Measurements from ENCODE around the gene PICK1.

The PICK1 gene

DNA sequence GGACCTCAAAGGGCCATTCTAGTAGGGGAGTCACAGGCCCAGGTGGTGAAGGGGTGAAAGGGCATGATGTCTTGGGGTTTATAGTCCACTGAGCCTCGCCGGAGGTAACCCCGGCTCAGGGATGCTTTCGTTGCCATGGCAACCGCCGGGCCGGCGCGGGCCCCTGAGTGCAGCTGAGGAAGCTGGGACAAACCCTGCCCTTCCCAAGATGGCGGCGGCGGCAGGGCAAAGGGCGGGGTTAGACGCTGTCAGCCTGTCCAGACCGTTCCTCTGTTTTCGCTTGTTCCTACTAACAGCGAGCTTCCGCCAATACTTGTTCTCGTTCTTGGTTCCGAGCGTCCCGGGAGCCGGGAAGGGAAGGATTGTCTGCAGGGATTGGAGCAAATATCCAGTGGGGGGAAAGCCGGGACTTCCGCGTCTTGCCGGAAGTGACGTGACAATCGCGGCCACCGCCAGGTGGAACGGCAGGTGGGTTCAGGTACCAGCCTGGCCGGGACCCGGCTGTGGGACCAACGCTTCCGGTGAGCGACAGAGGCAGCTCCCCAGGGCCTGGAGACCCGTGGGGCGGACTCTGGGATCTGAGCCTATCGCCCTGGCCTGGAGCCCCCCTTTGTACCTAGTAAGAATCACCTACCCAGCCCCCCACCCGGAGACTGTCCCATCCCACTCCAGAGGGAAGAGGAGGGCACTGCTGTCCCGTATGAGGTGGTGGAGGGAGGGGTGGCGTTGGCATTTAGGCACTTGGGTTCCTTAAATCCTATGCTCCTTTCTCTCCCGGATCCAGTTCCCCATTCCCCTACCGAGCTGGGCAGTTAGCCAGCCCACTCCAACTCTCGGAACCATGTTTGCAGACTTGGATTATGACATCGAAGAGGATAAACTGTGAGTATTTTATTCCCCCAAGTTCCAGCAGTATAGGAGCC lies at the start of gene PICK1:
Gene PICK1 (plus strand): TSS at position 436 of the 923 bp plus-strand sequence. CDS start 406 bp downstream, at position 842.
- DNase-seq (ENCODE audit: low spot score), result peak; percentile 91

DNA sequence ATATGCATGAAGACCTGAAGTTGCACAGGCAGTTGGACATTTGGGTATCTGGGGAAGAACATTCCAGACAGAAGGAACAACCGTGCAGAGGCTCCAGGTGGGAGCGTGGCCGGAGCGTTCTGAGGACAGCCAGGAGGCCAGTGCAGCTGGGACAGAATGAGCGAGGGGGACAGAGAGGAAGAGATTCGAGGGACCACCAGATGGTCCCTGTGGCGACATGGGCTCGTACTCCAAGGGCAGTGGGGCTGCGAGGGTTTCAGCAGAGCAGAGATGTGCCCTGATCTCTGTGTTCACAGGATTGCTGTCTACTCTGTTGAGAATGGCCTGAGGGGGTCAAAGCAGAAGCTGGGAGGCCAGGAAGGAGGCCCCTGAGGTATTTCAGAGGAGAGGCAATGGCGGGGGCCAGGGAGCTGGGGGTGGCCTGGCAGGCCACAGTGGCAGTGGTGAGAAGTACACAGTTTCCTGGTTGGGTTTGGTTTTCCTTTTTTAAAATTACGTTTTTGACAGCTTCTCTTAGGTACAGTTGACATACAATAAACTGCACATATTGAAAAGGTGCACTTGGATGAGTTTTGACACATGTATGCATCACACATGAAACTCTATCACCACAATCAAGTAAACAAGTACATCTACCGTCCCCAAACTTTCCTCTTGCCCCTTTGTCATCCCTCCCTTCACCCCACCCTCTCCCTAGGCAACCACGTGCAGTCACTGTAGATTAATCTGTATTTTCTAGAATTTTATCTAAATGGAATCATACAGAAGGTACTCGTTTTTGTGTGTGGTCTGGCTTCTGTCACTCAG lies 48.0 kb upstream of the PICK1 start:
- DNase-seq (ENCODE audit: low spot score), result no peak

DNA sequence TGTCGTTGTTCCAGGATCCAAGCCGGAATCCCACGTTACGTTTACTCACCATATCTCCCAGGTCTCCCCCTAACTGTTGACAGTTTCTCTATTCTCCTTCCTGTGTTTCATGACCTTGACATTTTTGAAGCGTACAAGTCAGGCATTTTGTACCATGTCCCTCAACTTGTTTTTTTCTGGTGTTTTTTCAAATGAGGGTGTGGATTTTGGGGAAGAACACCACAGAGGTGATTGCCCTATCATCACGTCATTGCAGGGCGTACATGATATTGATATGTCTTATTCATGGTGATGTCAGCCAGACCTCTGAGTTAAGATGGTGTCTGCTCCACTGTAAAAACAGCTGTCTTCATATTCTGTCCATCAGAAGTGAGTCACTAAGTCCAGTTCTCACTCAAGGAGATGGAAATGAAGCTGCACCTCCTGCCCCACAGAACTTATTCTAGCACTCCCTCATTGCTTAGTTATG lies 44.6 kb upstream of the PICK1 start:
- no peak for DNase-seq (ENCODE audit: low spot score)

DNA sequence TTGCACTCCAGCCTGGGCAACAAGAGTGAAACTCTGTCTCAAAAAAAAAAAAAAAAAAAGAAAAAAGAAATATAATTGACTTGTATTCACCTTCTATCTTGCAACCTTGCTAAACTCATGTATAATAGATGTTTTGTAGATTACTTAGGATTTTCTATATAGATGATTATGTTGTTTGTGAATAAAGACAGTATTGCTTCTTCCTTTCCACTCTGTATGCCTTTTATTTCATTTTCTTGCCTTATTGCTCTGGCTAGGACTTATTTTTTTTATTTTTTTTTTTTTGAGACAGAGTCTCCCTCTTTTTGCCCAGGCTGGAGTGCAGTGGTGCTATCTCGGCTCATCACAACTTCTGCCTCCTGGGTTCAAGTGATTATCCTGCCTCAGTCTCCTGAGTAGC lies 43.1 kb upstream of the PICK1 start:
- no peak for DNase-seq (ENCODE audit: low spot score)

DNA sequence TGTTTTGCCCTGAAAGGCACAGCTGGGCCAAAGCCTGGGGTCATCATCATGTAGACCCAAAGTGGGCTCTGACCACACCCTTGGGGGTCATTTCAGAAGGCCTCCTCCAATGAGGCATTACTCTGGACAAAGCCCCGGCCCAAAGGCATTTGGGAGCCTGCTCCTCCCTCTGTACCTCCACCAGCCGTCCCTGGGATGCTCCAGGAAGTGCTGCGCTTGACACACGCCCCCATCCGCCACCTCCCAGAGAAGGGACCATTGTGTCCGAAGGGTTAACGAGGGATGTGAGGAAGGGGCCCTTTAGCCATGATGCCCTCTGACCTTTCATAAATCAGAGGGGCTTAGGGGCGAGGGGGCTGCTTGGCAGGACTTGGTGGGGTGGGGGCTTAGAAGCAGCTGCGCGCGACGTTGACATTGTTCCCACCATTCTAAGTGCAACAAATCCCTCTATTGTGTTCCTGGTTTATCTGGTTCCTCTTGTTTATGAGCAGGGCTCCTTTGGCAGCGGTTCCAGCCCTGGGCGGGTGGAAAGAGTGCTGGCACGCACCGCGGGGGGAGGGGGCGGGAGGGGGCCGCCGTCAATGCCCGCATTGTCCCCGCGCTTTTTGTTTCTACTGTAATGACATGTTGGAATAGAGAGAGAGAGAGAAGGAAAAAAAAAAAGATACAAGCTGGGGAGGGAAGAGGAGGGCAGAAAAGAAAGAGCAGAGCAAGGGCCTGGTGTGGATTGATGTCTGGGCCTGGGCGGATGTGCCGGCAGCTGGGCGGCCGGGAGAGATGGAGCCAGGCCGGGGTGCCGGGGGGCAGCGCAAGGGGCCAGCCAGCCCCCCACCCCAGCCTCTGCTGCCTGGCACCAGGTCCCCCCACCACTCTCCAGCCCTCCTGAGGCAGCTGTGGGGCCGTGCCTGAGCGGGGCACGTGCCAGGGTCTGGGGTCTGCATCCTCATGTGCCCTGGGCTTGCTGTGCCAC lies 40.7 kb upstream of the PICK1 start:
- no peak for DNase-seq (ENCODE audit: low spot score)

DNA sequence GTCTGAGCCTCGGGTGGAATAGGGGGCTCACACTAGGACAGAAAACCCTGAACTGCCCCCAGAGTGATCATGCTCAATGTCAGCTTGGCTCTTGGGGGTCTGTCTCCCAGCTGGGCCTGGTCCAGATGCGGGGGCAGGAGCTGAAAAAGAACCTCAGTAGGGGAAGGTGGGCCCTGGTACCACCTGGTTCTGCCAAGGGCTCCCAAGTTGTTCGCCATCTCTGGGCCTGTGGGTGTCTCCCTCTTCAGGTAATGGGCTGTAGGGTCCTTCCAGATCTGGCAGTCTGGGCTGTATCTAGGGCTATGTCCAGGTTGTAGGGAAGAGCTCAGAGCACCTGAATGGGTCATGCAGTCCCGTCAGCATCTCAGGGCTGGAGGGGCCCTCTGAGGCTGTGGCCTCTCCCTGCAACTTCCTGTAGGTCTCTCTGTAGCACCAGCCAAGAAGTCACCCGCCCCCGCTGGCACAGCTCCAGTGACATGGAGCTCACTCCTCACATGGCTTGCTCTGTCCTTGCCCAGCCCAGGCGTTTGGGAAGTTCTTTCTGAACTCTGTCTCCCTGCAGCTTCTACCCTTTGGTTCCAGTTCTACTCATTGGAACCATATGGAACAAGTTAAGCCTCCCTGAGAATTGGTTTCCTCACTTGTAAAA lies 39.8 kb upstream of the PICK1 start:
- DNase-seq (ENCODE audit: low spot score), result no peak

DNA sequence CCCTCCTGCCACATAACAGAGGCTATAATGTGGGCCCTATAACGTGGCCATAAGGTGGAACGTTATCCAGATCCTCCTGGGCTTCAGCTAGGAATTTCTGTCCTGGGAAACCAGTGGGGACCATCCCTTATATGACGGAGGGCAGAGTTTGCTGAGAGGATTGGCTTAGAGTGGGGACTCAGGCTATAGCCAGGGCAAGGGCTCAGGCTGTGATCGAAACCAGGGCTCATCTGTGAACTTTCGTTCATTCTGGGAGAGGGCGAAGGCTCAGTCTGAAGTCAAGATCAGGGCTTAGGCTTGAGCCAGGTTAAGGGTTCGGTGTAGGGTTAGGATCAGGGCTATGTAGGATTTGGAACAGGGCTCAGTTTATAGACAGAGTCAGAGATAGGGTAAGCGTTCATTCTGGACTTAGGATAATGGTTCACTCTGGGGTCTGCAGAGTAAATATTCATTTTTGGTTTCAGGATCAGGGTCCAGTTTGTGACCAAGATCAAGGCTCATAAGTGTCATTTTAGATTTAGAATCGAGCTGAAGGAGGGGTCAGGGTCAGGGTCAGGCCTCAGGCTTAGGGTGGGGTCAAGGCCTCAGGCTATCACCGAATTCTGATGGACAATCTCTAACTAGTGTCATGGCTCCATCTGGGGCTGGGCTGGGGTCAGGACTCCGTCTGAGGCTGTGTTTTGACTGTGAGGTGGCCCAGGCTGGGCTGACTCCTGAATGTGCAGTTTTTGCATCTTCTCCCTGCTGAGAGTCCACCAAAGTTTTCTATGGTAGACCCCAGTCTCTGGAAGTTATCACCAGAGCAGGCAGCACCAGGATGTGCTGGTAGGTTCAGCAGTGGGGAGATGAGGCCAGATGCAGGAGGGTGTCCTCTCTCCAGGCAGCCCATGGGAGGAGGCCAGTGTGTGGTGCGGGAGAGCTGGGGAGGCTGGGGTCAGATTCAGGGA lies 39.0 kb upstream of the PICK1 start:
- DNase-seq (ENCODE audit: low spot score), result no peak

DNA sequence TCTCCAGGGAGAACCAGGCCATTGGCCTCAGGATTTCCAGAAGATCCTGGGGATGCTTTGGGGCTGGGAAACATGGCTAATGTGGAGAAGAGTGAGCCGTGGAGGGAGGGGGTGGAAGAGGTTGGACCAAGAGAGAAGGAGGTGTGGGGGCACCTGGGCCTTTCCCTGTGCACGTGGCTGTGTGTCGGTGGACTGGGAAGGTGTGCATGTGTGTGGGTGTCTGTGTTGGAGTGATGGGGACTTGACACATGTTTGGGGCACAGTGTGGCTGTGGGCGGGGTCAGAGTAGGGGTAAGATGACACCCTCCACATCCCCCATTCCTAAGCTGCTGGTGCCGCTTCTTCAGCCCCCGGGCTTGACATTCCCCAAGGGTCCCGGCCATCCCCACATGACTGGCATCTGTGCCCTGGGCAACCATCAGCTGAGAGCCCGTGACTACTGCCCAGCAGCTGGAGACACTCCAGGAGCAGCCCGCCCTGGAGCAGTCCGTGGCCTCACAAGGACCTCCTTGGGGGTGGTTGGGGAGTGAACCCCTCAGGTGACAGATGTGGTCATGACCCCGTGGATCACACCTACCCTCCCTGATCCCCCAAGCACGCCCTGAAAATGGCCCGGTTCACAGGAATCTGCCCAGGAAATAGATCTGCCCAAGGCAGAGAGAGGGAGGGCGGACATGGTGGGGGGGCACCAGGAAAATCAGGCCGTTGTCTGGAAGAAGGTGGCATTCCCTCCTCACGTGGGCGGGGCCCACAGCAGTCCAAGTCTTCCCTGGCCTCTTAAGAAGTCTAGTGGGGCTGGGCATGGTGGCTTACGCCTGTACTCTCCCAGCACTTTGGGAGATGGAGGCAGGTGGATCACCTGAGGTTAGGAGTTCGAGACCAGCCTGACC lies 38.0 kb upstream of the PICK1 start:
- no peak for DNase-seq (ENCODE audit: low spot score)

DNA sequence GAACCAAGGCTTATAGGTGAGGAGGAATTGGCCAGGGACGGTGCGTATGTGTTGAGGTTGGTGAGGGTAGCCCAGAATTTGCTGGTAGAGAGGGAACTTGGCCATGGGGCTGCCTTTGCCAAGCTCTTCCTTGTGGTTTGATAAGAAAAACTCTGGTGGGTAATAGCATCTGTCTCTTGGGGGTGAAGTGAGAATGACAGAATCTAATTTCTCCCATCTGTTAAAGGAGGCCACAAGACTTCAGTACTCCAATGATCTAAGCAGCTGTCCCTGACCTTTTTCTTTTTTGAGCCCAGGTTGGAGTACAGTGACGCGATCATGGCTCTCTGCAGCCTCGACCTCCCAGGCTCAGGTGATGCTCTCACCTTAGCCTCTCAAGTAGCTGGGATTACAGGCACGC lies 36.0 kb upstream of the PICK1 start:
- no peak for DNase-seq (ENCODE audit: low spot score)

DNA sequence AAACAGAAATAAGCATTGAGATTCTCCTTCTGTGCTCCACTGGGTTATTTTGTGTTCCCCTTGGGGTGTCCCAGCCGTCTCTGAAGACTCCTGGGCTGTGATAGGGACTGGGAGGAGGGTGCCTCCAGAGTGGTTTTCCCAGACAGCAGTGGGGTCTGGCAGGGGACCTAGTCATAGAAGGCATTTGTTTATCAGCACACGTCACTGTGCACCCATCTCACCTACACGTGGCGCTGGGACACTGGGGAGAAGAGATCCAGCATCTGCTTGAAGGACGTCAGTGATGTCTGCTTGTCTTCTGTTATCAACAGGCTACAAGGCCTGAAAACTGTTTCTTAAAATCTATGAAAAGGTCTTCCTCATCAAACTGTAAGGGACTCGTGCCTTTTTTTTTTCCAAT lies 34.2 kb upstream of the PICK1 start:
- no peak for DNase-seq (ENCODE audit: low spot score)

DNA sequence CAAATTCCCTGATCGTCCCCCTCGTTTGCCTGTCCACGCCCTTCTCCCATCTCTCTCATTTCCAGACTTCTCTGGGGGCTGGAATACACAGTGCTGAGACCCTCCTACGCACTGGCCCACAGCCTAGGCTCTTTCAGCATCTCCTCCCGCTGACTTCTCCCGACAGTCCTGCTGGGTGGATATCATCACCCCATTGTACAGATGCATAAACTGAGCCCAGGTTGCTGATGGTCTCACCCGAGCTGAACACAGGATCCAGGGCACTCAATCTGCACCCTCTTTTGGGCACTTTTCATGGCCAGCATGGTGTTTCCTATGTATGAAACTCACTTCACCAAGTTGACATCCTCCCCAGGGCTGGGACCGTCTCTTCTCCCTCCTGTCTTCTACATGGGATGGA lies 31.7 kb upstream of the PICK1 start:
- no peak for DNase-seq (ENCODE audit: low spot score)

DNA sequence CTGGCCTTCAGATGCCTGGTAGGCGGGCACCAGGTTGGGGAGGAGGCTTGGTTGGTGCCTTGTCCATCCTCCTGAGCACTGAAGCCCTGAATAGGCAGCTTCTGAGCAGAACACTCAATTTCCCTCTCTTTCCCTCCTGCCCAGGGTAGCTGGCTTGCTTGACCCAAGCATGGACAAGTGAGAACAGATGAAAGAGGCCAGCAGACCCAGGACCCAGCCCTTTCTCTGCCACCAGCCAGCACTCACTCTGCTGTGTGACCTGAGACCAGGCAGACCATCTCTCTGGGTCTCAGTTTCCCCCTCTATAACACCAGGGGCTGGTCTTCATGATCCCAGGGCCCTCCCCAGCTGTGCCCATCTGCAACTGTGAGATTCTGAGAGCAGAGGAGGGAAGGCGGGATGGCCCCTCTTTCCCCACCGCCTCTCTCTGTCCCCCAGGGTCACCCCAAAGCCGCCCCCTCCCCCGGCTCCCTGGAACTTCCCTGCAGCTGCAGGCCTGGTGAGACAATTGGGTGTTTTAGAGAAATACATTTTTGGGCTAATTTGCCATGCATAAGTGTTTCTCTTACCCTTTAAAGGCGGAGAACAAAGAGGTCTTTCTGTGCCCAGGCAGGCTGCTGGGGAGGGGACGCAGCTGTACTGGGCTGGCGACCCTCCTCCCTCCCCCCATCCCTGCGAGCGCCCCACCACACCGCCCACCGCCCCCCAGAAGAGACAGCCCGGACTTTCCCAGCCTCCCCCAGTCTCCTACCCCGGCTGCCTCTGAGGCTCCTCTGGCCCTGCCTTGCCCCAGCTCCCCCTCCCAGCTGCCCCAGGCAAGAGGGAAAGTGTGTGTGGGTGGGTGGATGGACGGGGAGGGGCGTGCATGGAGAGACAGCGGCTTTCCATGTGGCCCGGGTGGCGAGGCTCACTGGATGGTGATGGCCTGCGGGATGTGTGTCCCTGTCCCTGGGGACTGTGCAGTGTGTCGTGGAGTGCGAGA lies 30.8 kb upstream of the PICK1 start:
- no peak for DNase-seq (ENCODE audit: low spot score)

DNA sequence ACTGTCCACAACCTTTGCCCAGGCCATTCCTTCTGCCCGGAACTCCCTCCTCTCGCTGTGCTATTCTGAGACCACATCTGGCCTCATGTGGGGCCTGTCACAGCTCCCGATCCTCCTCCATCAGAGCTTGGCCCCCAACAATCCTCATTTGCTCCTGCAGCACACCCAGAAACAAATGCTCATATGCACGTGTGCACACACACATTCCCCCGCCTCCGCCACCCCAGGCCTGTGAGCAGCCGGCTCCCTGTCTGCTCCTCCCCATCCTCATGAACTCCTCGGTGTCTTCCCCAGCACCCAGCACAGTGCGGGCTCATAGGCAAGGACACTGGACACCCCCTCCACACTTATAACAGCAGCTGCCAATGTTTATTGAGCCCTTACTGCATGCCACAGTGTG lies 29.7 kb upstream of the PICK1 start:
- DNase-seq (ENCODE audit: low spot score), result no peak

DNA sequence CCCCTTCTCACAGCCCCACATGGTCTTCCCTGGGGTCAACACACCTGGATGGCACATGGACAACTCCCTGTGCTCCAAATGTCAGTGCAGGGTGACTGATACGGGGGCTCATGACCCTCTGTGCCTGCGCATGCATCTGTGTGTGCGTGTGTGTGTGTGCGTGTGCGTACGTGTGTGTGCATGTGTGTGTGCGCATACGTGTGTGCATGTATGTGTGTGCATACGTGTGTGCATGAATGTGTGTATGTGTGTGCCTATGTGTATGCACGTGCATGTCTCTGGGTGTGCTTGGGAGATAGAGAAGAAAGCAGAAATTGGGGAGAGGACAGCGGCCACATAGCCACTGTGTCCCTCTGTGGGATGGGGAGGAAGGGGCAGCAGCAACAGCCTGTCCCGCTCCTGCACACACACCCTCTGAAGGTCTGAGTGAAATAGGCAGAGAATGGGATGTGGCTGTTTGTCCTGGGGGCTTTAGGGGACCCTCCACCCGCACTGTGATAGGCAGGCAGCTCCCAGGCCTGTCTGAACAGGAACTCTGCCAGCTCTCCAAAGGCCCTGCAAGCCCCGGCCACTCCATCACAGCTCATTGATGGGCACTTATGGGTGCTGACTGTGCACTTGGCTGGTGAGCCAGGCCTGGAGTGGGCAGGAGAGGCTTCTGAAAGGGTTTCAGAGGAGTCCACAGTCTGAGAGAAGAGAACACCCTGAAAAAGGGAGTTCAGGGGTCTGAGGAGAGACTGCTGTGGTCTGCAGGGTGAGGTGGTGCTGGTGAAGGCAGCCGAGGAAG lies 28.7 kb upstream of the PICK1 start:
- DNase-seq (ENCODE audit: low spot score), result no peak

DNA sequence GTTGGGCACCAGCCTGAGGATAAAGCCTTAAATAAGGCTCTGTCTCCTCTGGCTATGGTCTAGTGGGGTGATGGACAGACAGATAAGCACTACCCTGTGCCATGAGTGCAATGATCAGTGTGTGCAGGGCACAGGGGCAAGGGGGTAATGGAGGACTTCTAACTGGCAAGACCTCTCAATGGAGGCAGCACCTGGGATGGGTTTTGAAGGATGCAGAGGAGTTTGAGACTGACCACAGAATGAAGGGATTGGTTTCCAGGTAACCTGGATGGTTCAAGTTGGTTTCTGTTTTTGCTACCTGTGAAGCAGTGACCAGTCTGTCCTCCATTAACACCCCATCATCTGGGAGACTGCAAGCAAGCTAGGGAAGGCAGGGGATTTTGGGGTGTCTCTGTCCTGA lies 27.8 kb upstream of the PICK1 start:
- no peak for DNase-seq (ENCODE audit: low spot score)

DNA sequence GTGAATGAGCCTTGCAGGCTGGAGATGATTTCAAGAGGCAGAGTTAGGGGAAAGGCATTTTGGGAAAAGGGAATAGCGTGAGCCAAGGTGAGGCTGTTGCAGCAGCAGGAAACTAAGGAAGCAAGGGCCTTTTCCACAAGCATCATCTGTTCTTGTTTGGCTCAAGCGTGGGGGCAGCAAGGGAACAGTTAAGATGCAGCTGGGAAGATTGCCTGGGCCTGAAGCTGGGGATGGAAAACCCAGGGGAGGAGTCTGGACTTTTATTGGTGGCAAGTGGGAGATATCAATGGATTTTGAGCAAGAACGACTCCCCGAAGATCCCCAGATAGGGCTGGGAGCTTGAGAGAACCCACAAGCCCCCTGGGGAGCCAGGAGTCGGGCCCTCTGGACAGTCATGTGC lies 27.3 kb upstream of the PICK1 start:
- no peak for DNase-seq (ENCODE audit: low spot score)

Measured in HuH-7.5 (cell line).